ENCODE measurements around the gene OR51E2. TPM values are rescaled to one million over a fixed set of nuclear protein-coding genes. Genes with fewer than 3 reads are reported as not detected.

OR51E2 gene
- total RNA-seq, 4 donors from 2014 or later: 0.26 to 1.8 (median 0.49) TPM

- intact Hi-C loops (cut with DNase I; ENCODE audit: low total_unique reads): no loop called here
- H3K9me3 ChIP-seq: no peaks in the 10 kb centered on the region
- H3K27me3 ChIP-seq: no peaks in the 10 kb centered on the region
- H3K27ac ChIP-seq: no peak overlapping the region
- DNase-seq: no peak
- no peaks in the 10 kb centered on the region for H3K4me1 ChIP-seq
- no peak overlapping the region for H3K4me3 ChIP-seq
- H3K36me3 ChIP-seq: no peaks in the 10 kb centered on the region
- TF ChIP-seq POLR2A (IDR thresholded peaks at IDR 0.05) (no peak), CTCF (IDR thresholded peaks at IDR 0.05) (no peak)
Measured at GRCh38 chr11:4645974-4646373, 51.7 kb downstream of the OR51E2 start.

GRCh38 chr11:4644233-4644632 lies 53.4 kb downstream of the OR51E2 start:
- DNase-seq: no peak
- Histone ChIP-seq H3K9me3 (no peaks in the 10 kb centered on the region), H3K36me3 (no peaks in the 10 kb centered on the region), H3K27ac (no peak overlapping the region), H3K4me1 (no peaks in the 10 kb centered on the region), H3K27me3 (no peaks in the 10 kb centered on the region), H3K4me3 (no peak overlapping the region)
- intact Hi-C loops (cut with DNase I; ENCODE audit: low total_unique reads): no loop called here
- no peak for TF ChIP-seq POLR2A (IDR thresholded peaks at IDR 0.05)
- TF ChIP-seq CTCF (IDR thresholded peaks at IDR 0.05): no peak

GRCh38 chr11:4643682-4644081 lies 54.0 kb downstream of the OR51E2 start, which contains the start of gene OR51E1:
TSS of gene OR51E1 (plus strand) at chr11:4643982. CDS start at chr11:4652527, 8,545 bp downstream.
- Histone ChIP-seq H3K27ac (no peak within 1 kb of the TSS), H3K36me3 (no peaks in the 10 kb centered on the region), H3K27me3 (no peaks in the 10 kb centered on the region), H3K9me3 (no peaks in the 10 kb centered on the region), H3K4me1 (no peaks in the 10 kb centered on the region), H3K4me3 (no peak within 1 kb of the TSS)
- TF ChIP-seq CTCF (IDR thresholded peaks at IDR 0.05) (no peak), POLR2A (IDR thresholded peaks at IDR 0.05) (no peak)
- DNase-seq: no peak
- intact Hi-C loops (cut with DNase I; ENCODE audit: low total_unique reads): no loop called here

- no peaks in the 10 kb centered on the region for H3K9me3 ChIP-seq
- H3K27ac ChIP-seq: no peak overlapping the region
- H3K4me1 ChIP-seq: no peaks in the 10 kb centered on the region
- no peak overlapping the region for H3K4me3 ChIP-seq
- TF ChIP-seq CTCF (IDR thresholded peaks at IDR 0.05) (no peak), POLR2A (IDR thresholded peaks at IDR 0.05) (no peak)
- peak in 1 of 2 donors; percentile 18 for DNase-seq
- no peaks in the 10 kb centered on the region for H3K36me3 ChIP-seq
- intact Hi-C loops (cut with DNase I; ENCODE audit: low total_unique reads): no loop called here
- H3K27me3 ChIP-seq: no peaks in the 10 kb centered on the region
Measured at GRCh38 chr11:4643076-4643475, 54.6 kb downstream of the OR51E2 start.

GRCh38 chr11:4642043-4642442 lies 55.6 kb downstream of the OR51E2 start:
- no peaks in the 10 kb centered on the region for H3K27me3 ChIP-seq
- H3K9me3 ChIP-seq: no peaks in the 10 kb centered on the region
- H3K36me3 ChIP-seq: no peaks in the 10 kb centered on the region
- H3K27ac ChIP-seq: no peak overlapping the region
- H3K4me3 ChIP-seq: no peak overlapping the region
- H3K4me1 ChIP-seq: no peaks in the 10 kb centered on the region
- TF ChIP-seq POLR2A (IDR thresholded peaks at IDR 0.05) (no peak), CTCF (IDR thresholded peaks at IDR 0.05) (no peak)
- intact Hi-C loops (cut with DNase I; ENCODE audit: low total_unique reads): no loop called here
- no peak for DNase-seq

Data from uterus (tissue), 4 donors.